IPS-NIHi7 (cell line): ENCODE results near the gene LRTM2.

Experiments used
- DNase-seq: peaks from one replicate; pipeline ENCODE4 v3.0.0; 2012; ENCODE audit warnings: mixed read lengths; ENCODE audit errors: extremely low spot score

Gene LRTM2

DNA sequence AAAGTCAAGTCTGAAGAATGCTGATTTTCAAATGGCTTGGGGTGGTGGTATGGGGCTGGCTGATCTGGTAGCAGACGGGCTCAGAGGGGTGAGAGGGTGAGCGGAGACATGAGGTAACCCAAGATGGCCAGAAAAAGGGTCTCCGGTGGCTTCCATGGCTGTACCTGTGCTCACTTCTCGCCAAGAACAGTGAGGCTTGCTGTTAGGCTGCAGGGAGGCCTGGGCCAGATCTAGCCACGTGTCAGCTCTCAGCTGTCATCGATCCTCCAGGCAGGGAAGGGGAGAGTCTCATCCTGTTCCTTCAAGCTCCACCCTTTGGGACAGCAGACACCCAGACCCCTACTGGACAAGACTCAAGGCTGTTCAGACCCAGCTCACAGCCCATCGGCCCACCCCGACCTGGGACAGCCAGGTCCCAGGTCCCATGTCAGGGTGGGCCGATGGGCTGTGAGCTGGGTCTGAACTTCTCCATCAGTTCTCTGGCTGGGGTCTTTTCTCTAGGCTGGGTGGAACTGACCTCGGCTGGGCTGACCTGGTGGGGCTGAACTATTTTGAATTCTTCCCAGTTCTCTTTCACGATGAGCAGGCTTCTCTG, 9.0 kb downstream of the LRTM2 start:
- DNase-seq = no peak

- DNase-seq = no peak
These were observed 10.1 kb downstream of the LRTM2 start for GRCh38 chr12:1830401-1830845.

DNA sequence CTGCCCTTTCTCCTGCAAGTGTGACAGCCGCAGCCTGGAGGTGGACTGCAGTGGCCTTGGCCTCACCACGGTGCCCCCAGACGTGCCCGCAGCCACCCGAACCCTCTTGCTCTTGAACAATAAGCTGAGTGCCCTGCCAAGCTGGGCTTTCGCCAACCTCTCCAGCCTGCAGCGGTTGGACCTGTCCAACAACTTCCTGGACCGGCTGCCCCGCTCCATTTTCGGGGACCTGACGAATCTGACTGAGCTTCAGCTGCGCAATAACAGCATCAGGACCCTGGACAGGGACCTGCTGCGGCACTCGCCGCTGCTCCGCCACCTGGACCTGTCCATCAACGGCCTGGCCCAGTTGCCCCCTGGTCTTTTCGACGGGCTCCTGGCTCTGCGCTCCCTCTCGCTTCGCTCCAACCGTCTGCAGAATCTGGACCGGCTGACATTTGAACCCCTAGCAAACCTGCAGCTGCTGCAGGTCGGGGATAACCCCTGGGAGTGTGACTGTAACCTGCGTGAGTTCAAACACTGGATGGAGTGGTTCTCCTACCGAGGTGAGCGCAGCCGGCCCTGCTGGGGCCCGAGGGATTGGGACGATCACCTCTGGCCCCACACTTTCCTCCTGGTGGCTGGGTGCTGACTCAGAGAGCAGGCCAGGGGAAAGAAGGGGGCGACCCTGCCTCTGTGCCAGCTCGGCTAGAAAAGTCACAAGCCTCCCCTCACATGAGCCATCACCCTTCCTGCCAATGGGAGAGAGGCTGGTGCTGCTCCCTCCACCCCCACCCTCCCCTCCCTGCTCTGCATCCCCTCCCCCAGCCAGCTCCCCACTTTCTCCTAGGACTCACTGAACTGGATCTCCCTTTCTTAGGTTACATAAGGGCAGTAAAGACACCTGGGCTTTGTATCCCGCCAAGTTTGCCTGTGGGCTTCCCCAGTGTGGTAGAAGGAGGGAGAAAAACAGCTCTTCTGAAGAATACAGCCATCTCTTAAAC, 10.9 kb downstream of the LRTM2 start:
- DNase-seq = peak; percentile 96

DNA sequence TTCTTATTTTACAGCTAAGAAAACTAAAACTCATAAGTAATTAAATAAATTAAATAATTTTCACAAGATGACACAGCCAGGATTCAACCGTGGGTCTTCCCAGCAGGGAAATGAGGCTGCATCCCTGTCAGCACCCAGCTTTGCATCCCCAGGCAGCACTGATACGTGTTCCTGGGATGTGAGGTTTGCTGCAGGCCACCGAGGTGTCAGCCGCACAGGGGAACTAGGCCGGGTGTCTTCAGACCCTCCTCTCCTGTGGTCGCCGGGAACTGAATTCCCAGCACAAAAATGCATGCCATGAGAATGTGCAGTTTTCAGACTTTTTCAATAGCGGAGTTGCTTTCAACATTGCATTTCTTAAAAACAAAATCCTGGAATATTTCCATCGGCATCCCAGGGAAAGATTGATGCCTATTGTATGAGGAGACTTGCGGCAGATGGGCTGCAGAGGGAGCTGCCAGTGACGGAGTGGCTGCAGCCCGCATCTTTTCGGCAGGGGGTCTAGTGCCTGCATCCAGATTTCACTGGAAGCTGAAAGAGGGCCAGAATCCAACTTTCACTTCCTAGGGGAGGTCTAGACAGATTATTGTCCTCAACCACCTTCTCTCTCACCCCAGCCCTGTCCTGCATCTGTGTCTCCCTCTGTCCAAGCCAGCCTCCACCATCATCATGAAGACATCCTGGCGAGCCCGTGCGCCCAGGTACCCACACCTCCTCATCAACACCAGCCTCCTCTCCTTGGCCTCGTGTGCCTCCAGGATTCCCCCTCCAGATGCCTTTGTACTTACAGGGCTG, 12.6 kb downstream of the LRTM2 start:
- DNase-seq = no peak

- DNase-seq = no peak
These were observed 13.2 kb downstream of the LRTM2 start for GRCh38 chr12:1833596-1834028.

GRCh38 chr12:1834186-1834925, 14.0 kb downstream of the LRTM2 start:
- no peak for DNase-seq

DNA sequence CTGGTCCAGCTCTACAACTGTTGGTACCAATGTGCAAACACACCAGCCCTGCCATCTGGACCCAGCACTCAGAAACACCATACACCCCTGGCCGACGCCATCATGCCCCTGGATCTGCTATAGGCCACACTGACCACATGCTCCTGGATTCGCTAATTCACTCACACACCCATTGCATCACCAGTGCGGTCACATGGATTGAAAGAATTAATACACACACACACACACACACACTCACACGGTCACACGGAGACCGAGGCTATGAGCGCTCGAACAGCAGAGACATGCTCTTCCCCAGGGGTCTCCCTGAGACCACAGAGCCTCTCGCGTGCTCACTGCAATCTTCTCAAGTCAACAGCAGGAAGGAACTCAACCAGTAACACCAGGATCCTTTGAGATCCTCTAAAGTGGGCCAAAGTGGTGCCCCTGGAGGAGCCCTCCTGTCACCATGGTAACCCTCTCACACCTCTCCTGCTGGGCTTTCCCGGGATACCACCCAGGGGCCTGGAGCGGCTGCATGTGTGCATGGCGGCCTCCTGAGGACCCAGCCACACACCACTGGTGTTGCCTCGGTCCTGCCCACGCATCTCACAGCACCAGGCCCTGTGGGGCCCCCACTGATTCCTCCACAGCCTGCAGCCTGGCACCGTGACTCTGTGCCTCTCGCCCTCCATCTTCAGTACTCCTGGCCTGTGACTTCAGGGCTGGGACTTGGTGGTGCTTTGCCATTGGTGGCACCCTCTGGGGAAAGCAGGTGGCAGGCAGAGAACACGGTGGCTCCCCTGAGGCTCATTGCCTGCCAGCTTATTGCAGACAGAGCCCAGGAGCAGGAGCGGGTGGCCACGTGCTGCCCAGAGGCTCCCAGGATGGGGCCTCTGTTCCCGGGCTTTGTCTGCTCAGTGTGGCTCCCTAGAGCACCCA, 15.1 kb downstream of the LRTM2 start:
- no peak for DNase-seq

GRCh38 chr12:1836241-1836803, 16.0 kb downstream of the LRTM2 start:
- DNase-seq = no peak

DNA sequence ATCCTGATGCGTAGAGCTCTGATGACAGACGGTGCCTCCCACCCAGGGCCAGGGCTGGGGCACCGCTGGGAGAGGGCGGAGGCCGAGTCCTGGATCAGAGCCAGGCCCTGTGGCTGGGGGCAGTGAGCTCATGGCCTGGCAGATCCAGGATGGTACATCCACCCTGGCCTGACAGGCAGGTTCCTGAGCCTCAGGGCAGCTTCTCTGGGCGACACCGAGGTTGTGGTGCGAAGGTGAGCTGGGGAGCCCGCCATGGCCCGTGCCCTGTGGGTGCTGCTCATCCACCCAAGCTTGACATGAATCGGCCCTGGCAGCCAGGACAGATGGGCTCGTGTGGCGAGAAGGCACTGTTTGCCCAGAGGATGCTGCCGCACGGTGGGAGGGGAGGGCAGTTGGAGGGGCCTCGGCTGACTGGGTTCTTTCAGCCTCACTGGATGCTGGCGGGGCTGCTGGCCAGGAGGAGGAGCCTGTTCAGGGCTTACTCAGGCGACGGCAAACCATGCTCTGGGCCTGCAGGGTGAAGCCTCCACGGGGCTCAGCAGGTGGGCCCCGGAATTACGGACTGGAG, 16.6 kb downstream of the LRTM2 start:
- DNase-seq = peak; percentile 33

GRCh38 chr12:1837541-1838204, 17.3 kb downstream of the LRTM2 start:
- DNase-seq = no peak

DNA sequence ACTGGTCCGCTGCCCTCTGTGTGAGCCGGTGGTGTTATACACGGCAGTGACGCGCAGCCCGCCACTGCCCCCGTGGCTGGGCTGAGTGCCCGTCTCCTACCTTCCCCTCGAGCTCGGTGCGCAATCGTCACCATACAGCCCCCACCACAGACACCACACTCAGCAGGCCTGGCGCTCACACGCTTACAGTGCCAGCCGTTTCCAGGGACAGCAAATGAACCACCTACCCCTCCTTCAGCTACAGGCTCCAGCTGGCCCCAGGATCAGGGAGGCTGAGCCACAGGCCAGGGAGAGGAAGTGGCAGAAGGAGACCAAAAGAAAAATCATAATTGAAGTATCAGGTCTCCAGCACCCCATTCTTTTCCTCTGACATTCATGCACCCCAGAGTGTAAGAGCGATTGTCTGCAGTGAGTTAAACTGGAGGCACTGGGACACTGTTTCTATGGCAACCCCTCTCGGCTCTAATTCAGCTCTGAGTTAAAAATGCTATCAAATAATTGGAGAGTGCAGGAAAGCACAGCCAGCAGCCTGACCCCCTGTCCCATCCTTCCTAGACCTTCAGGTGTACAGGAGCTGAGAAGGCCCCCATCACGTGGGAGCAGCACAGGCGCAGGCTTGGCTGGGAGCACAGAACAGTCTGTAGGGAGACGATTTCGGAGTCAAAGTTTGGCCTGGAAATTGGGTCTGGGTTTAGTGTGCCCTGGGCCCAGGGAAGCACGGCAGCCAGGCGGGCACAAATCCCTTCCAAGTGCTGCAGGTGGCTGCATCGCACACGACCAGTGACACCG, 18.0 kb downstream of the LRTM2 start:
- DNase-seq = no peak

GRCh38 chr12:1838994-1839365, 18.6 kb downstream of the LRTM2 start:
- DNase-seq = no peak

- no peak for DNase-seq
These were observed 19.1 kb downstream of the LRTM2 start for GRCh38 chr12:1839464-1839863.

GRCh38 chr12:1839956-1840951, 19.9 kb downstream of the LRTM2 start:
- DNase-seq = no peak

DNA sequence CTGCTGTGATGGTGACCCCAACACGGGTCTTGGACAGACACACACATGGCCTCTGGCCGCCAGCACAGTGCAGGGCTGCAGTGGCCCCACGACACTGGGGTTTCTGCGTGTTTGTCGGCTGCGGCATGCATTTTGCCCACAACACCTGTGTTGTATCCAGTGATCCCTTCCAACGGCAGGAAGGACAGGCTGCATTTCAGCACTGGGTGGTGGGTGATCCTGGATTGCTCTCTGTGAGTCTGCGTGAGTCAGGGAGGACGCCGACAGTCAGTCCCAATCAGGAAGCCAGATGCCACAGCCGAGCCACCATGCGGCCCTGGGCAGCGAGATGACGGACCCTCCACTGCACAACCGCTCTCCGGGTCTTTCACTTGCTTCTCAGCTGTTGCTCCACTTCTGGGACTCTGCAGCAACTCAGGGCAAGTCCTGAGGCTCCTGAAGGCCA, 20.6 kb downstream of the LRTM2 start:
- DNase-seq = no peak

GRCh38 chr12:1841586-1842182, 21.3 kb downstream of the LRTM2 start:
- no peak for DNase-seq
